K562 (cell line): ENCODE results near the gene VEGFB. TPM values are rescaled to one million over a fixed set of nuclear protein-coding genes. Genes with fewer than 3 reads are reported as not detected.

Experiments
- ATAC-seq: fragments of 200-7000 bp; cut with Tn5 transposase; 3 replicates; pipeline ENCODE4 v1.9.1; 2020; ENCODE audit warnings: moderate library complexity
- BruUV-seq: library from RNA; stranded (reverse); fragments of 400-500 nt; replicated peaks from 2 replicates; lab custom pipeline; 2021; lab: Mats Ljungman, UMichigan
- CTCF ChIA-PET: fragments of 300-600 bp; formaldehyde crosslinking; extraction: SDS; loops from one replicate; lab custom pipeline; 2021; ENCODE audit warnings: low intra/inter-chr PET ratio; lab: Yijun Ruan, JAX
- POLR2A ChIA-PET: fragments of 300-600, 350-650 bp; sonication (Branson Sonifier 250); formaldehyde crosslinking; extraction: SDS; loops from one replicate; lab custom pipeline; 2021; ENCODE audit warnings: antibody characterized with exemption, inconsistent platforms; lab: Yijun Ruan, JAX
- DNase-seq, 4 experiments: peaks; one replicate each; pipeline versions ENCODE4 v3.0.0 to v3.0.0-alpha.2; 2011 to 2018; ENCODE audit warnings: low spot score in 3 of 4, mixed read lengths in 3 of 4; ENCODE audit errors: extremely low read depth in 1 of 4
- FAIRE-seq: peaks from 2 replicates; lab custom pipeline; 2011; peaks lifted over from hg19 to GRCh38; lab: Jason Lieb, UNC
- H2AFZ ChIP-seq: 2 replicates; pipeline ENCODE4 v1.6.0; 2011; ENCODE audit warnings: low read depth, low read length, control low read depth, inconsistent platforms
- H3K27ac ChIP-seq: fragments of 200-600 bp; 3 replicates; pipeline ENCODE4 v1.8.0; 2011; ENCODE audit warnings: low read depth, mild to moderate bottlenecking, control low read depth, inconsistent platforms, low read length, moderate library complexity, mixed read lengths; ENCODE audit errors: extremely low read depth
- H3K27me3 ChIP-seq, 2 experiments: fragments of 300-600 bp in 1 of 2; 2 replicates in 1 of 2; 3 replicates in 1 of 2; pipeline versions ENCODE4 v1.6.0 to v1.8.0; 2011; ENCODE audit warnings: inconsistent platforms in 2 of 2, low read length in 2 of 2, mild to moderate bottlenecking in 1 of 2, mixed read lengths in 1 of 2, moderate library complexity in 1 of 2; ENCODE audit not compliant: control insufficient read depth in 2 of 2, insufficient read depth in 2 of 2
- H3K36me3 ChIP-seq: fragments of 300-600 bp; 3 replicates; pipeline ENCODE4 v1.8.0; 2011; ENCODE audit warnings: mild to moderate bottlenecking, low read length, inconsistent platforms; ENCODE audit not compliant: control insufficient read depth, insufficient read depth
- H3K4me1 ChIP-seq, 2 experiments: fragments of 200-600 bp in 1 of 2; replicated peaks in 1 of 2; 2 replicates in 1 of 2; 3 replicates in 1 of 2; pipeline versions ENCODE4 v1.5.1 to v1.8.0; 2011; ENCODE audit warnings: inconsistent platforms in 2 of 2, low read length in 2 of 2, mild to moderate bottlenecking in 1 of 2, mixed read lengths in 1 of 2, moderate library complexity in 1 of 2; ENCODE audit not compliant: control insufficient read depth in 2 of 2, insufficient read depth in 2 of 2
- H3K4me2 ChIP-seq: 2 replicates; pipeline ENCODE4 v1.6.1; 2011; ENCODE audit warnings: low read length, control low read depth, inconsistent platforms, mixed read lengths; ENCODE audit not compliant: insufficient read depth
- H3K4me3 ChIP-seq: fragments of 200-600 bp; sonication (generic), shearing (Covaris generic); 2 replicates; pipeline ENCODE4 v1.5.1; 2016; ENCODE audit warnings: control low read depth, inconsistent platforms
- H3K79me2 ChIP-seq: fragments of 200-600 bp; 3 replicates; pipeline ENCODE4 v1.8.0; 2011; ENCODE audit warnings: low read length, inconsistent platforms; ENCODE audit not compliant: control insufficient read depth, insufficient read depth
- H3K9ac ChIP-seq, 2 experiments: 2 replicates each; pipeline versions ENCODE4 v1.6.0 to v1.6.1; 2011; ENCODE audit warnings: low read depth in 2 of 2, low read length in 2 of 2, control low read depth in 1 of 2, inconsistent platforms in 1 of 2, mild to moderate bottlenecking in 1 of 2, mixed read lengths in 1 of 2; ENCODE audit not compliant: insufficient read depth in 1 of 2
- H3K9me1 ChIP-seq: one replicate; pipeline ENCODE4 v1.6.0; 2011; ENCODE audit warnings: inconsistent platforms, mild to moderate bottlenecking, low read length, moderate library complexity; ENCODE audit not compliant: control insufficient read depth, insufficient read depth
- H3K9me3 ChIP-seq: replicated peaks from 2 replicates; pipeline ENCODE4 v1.5.1; 2011; ENCODE audit warnings: low read depth, low read length, inconsistent platforms; ENCODE audit not compliant: control insufficient read depth, insufficient read depth
- H4K20me1 ChIP-seq: replicated peaks from 2 replicates; pipeline ENCODE4 v1.6.1; 2011; ENCODE audit warnings: low read length, inconsistent platforms, mixed read lengths; ENCODE audit not compliant: control insufficient read depth, insufficient read depth
- ATF3 ChIP-seq, 2 experiments: fragments of 450-650 bp in 1 of 2; sonication (generic) in 1 of 2; formaldehyde crosslinking in 1 of 2; IDR thresholded peaks in 1 of 2; conservative IDR thresholded peaks in 1 of 2; 2 replicates each; pipeline versions ENCODE4 v1.6.1 to v1.8.1; 2016 to 2023; ENCODE audit warnings: mild to moderate bottlenecking in 2 of 2, moderate library complexity in 2 of 2, inconsistent platforms in 1 of 2, missing genetic modification reagents in 1 of 2
- CCNT2 ChIP-seq: IDR thresholded peaks from 2 replicates; pipeline ENCODE4 v1.6.1; 2011; ENCODE audit warnings: borderline replicate concordance, low read depth, mild to moderate bottlenecking, moderate library complexity, mixed read lengths, low read length; ENCODE audit not compliant: insufficient read length; ENCODE audit errors: extremely low read depth
- ELF2 ChIP-seq: fragments of 250-450 bp; sonication (Bioruptor Pico); IDR thresholded peaks from 2 replicates; pipeline ENCODE4 v1.5.0; 2021; ENCODE audit warnings: mild to moderate bottlenecking
- FIP1L1 ChIP-seq: fragments of 200-400 bp; formaldehyde crosslinking; IDR thresholded peaks from 2 replicates; pipeline ENCODE4 v1.6.1; 2018; ENCODE audit warnings: mild to moderate bottlenecking, low read depth, low read length; ENCODE audit not compliant: poor library complexity, severe bottlenecking
- L3MBTL2 ChIP-seq: fragments of 450-650 bp; IDR thresholded peaks from 2 replicates; pipeline ENCODE4 v1.6.1; 2016; ENCODE audit warnings: mild to moderate bottlenecking, moderate library complexity
- PHF8 ChIP-seq: fragments of 200-600 bp; sonication (generic); IDR thresholded peaks from 2 replicates; pipeline ENCODE4 v1.6.1; 2012; ENCODE audit warnings: mixed run types, mild to moderate bottlenecking, inconsistent platforms, low read length, moderate library complexity, borderline replicate concordance
- WGBS: fragments of 100-300 bp; shearing (Covaris generic); methylation state at CpG from one replicate; pipeline ENCODE4 v1.1.6; 2016; ENCODE audit warnings: low coverage, mixed read lengths; ENCODE audit not compliant: insufficient coverage; ENCODE audit errors: missing lambda C conversion rate; 5-methylcytosine and 5-hydroxymethylcytosine counted together
- in situ Hi-C: fragments of 300-500 bp; cut with MboI; formaldehyde crosslinking; loops from 4 replicates; pipeline ENCODE4 v1.15.0; 2018; ENCODE audit warnings: inconsistent platforms, mixed read lengths
- intact Hi-C: fragments of 100-400 bp; cut with micrococcal nuclease; formaldehyde crosslinking; loops from 2 replicates; pipeline ENCODE4 v1.14.2; 2022
- polyA plus RNA-seq, 8 experiments: library from polyadenylated mRNA; depleted of rRNA in 4 of 8; stranded (reverse) in 5 of 8; unstranded in 3 of 8; fragments of >200 nt; fragmentation: Nextera tagmentation in 2 of 8; fragmentation: Illumina TruSeq in 1 of 8; extraction: Ambion mirVana in 2 of 8; extraction: Trizol in 1 of 8; gene quantifications; 2 replicates each; pipeline versions ENCODE4 v1.2.1 to v1.2.3, GENCODE V29; 2011 to 2014; ENCODE audit warnings: inconsistent platforms in 1 of 8, missing spikeins in 1 of 8
- total RNA-seq, 7 experiments: library from RNA; depleted of rRNA in 6 of 7; stranded (reverse); fragments of >200 nt in 6 of 7; fragmentation: Illumina TruSeq in 2 of 7; extraction: Trizol in 2 of 7; gene quantifications; 2 replicates each; pipeline versions ENCODE4 v1.2.1 to v1.2.3, GENCODE V29; 2011 to 2021; ENCODE audit warnings: low replicate concordance in 1 of 7
- TF ChIP-seq, protein P1 (sequence below): fragments of 200-800 bp; sonication (Bioruptor generic); IDR thresholded peaks from 2 replicates; pipeline ENCODE4 v1.6.1; 2017; ENCODE audit warnings: missing genetic modification characterization, missing compliant biosample characterization
- TF ChIP-seq, protein P2 (sequence below): fragments of 150-350 bp; IDR thresholded peaks from 2 replicates; pipeline ENCODE4 v1.6.1; 2014; ENCODE audit warnings: low read depth, mild to moderate bottlenecking, low read length, borderline replicate concordance
- TF ChIP-seq, protein P3 (sequence below): sonication (generic); formaldehyde crosslinking; IDR thresholded peaks from 2 replicates; pipeline ENCODE4 v1.8.1; 2023; ENCODE audit warnings: mild to moderate bottlenecking, missing genetic modification reagents, moderate library complexity
- TF ChIP-seq, protein P4 (sequence below): sonication (generic); formaldehyde crosslinking; IDR thresholded peaks from 2 replicates; pipeline ENCODE4 v1.9.0; 2022; ENCODE audit warnings: mild to moderate bottlenecking, missing genetic modification reagents

VEGFB gene
- total and polyA plus RNA-seq, 9 of the 15 experiments (the other 6 are each of a cell fraction or from before 2014, with no cell fraction given), result 11.0 to 83.4 (median 25.7) TPM

GRCh38 chr11:64225608-64226506 lies 8.5 kb upstream of the VEGFB start, which contains the start of the genes NUDT22 and TRPT1:
Gene NUDT22, plus strand, starts transcription at chr11:64226274. Its CDS starts 379 bp downstream, at chr11:64226653.
Gene TRPT1, minus strand, starts transcription at chr11:64226186. Its CDS starts 326 bp downstream, at chr11:64225860.
- peak within 1 kb of the TSS; percentile 93 for H2AFZ ChIP-seq
- H3K4me1 ChIP-seq, result peaks cover 8 to 72% of the 10 kb centered on the region in 2 experiments; a peak in 4 of 5 replicates
- TSS peak; percentile 77 for BruUV-seq
- H3K4me3 ChIP-seq, result peak within 1 kb of the TSS; percentile 64
- in situ Hi-C loops, result no loop called here
- DNase-seq (peak; percentile 85 to 94 (median 90)), ATAC-seq (peak; percentile 83), FAIRE-seq (peak; percentile 75)
- H3K9me3 ChIP-seq, result no peaks in the 10 kb centered on the region
- H3K27ac ChIP-seq, result peak within 1 kb of the TSS; percentile 93
- POLR2A ChIA-PET, result interaction anchor here (0.7 to 6.3 kb wide), 10 partner anchors 8 to 487 kb away, joined by 3 to 77 read pairs (median 3); partner anchors contain the start of gene FERMT3
- no peaks in the 10 kb centered on the region for H4K20me1 ChIP-seq
- H3K9ac ChIP-seq, result peak within 1 kb of the TSS; percentile 79 to 99
- CTCF ChIA-PET, result no interaction called here
- peaks cover 39% of the 10 kb centered on the region for H3K79me2 ChIP-seq
- H3K4me2 ChIP-seq, result peak within 1 kb of the TSS; percentile 83
- peaks cover 44% of the 10 kb centered on the region; the same call in 2 of the 3 replicates for H3K36me3 ChIP-seq
- WGBS, result under 1% methylated on average over 44 of the region's 54 CpGs
- no peaks in the 10 kb centered on the region for H3K27me3 ChIP-seq
- H3K9me1 ChIP-seq, result peaks cover 5% of the 10 kb centered on the region
- intact Hi-C loops, result no loop called here
- TF ChIP-seq L3MBTL2, result 0 out of 2 replicates have a peak, but pooled peaks have one; percentile 19
- TF ChIP-seq, protein P1, sequence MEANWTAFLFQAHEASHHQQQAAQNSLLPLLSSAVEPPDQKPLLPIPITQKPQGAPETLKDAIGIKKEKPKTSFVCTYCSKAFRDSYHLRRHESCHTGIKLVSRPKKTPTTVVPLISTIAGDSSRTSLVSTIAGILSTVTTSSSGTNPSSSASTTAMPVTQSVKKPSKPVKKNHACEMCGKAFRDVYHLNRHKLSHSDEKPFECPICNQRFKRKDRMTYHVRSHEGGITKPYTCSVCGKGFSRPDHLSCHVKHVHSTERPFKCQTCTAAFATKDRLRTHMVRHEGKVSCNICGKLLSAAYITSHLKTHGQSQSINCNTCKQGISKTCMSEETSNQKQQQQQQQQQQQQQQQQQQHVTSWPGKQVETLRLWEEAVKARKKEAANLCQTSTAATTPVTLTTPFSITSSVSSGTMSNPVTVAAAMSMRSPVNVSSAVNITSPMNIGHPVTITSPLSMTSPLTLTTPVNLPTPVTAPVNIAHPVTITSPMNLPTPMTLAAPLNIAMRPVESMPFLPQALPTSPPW, result peak; percentile 72
- peak; percentile 56 for TF ChIP-seq CCNT2
- no peak for TF ChIP-seq ATF3 (IDR thresholded peaks at IDR 0.05)
- 0 out of 2 replicates have a peak, but pooled peaks have one; percentile 24 for TF ChIP-seq ATF3 (CRISPR knock-in tag; conservative IDR thresholded peaks at IDR 0.05)
- TF ChIP-seq ELF2 (CRISPR knock-in tag), result peak; percentile 68
- TF ChIP-seq, protein P2, sequence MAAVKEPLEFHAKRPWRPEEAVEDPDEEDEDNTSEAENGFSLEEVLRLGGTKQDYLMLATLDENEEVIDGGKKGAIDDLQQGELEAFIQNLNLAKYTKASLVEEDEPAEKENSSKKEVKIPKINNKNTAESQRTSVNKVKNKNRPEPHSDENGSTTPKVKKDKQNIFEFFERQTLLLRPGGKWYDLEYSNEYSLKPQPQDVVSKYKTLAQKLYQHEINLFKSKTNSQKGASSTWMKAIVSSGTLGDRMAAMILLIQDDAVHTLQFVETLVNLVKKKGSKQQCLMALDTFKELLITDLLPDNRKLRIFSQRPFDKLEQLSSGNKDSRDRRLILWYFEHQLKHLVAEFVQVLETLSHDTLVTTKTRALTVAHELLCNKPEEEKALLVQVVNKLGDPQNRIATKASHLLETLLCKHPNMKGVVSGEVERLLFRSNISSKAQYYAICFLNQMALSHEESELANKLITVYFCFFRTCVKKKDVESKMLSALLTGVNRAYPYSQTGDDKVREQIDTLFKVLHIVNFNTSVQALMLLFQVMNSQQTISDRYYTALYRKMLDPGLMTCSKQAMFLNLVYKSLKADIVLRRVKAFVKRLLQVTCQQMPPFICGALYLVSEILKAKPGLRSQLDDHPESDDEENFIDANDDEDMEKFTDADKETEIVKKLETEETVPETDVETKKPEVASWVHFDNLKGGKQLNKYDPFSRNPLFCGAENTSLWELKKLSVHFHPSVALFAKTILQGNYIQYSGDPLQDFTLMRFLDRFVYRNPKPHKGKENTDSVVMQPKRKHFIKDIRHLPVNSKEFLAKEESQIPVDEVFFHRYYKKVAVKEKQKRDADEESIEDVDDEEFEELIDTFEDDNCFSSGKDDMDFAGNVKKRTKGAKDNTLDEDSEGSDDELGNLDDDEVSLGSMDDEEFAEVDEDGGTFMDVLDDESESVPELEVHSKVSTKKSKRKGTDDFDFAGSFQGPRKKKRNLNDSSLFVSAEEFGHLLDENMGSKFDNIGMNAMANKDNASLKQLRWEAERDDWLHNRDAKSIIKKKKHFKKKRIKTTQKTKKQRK, result no peak
- no peak for TF ChIP-seq FIP1L1
- peak; percentile 81; the same call in 1 of the 2 replicates for TF ChIP-seq PHF8
- TF ChIP-seq, protein P3, sequence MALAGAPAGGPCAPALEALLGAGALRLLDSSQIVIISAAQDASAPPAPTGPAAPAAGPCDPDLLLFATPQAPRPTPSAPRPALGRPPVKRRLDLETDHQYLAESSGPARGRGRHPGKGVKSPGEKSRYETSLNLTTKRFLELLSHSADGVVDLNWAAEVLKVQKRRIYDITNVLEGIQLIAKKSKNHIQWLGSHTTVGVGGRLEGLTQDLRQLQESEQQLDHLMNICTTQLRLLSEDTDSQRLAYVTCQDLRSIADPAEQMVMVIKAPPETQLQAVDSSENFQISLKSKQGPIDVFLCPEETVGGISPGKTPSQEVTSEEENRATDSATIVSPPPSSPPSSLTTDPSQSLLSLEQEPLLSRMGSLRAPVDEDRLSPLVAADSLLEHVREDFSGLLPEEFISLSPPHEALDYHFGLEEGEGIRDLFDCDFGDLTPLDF (CRISPR knock-in tag), result peak; percentile 66
- TF ChIP-seq, protein P4, sequence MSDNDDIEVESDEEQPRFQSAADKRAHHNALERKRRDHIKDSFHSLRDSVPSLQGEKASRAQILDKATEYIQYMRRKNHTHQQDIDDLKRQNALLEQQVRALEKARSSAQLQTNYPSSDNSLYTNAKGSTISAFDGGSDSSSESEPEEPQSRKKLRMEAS, result peak; percentile 65
